ENCODE data around the gene SLF2. TPM values are rescaled to one million over a fixed set of nuclear protein-coding genes. Genes with fewer than 3 reads are reported as not detected.

SLF2 gene
- total RNA-seq, 1 donor = 39.1 TPM

DNA sequence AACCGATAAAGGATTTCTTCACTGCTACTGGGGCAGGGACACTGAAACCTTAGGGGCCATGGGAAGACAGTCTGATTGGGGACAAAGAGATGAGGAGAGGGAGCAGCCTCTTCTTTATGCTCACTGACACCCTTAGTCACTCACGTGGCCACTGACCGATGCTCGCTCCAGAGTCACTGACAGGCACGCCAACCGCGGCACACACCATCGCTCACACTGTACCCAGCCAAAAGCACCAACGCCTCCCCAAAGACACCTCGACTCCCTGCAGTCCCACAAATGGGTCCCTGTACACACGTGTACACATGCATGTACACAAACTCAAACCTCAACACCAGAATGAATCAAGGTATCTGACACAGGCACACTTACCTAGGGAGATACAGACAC lies 35.3 kb upstream of the SLF2 start:
- H3K4me3 ChIP-seq (ENCODE audit: insufficient read depth, low read length) = no peak overlapping the region
- no peak for DNase-seq (ENCODE audit: insufficient read length, low spot score, missing footprints)
- H4K20me1 ChIP-seq (ENCODE audit: insufficient read depth, low read length) = no peaks in the 10 kb centered on the region
- H3K4me1 ChIP-seq (ENCODE audit: insufficient read depth, low read length) = peaks cover 9% of the 10 kb centered on the region
- no peak overlapping the region for H3K27ac ChIP-seq (ENCODE audit: low read depth, low read length)
- TF ChIP-seq, protein P1, sequence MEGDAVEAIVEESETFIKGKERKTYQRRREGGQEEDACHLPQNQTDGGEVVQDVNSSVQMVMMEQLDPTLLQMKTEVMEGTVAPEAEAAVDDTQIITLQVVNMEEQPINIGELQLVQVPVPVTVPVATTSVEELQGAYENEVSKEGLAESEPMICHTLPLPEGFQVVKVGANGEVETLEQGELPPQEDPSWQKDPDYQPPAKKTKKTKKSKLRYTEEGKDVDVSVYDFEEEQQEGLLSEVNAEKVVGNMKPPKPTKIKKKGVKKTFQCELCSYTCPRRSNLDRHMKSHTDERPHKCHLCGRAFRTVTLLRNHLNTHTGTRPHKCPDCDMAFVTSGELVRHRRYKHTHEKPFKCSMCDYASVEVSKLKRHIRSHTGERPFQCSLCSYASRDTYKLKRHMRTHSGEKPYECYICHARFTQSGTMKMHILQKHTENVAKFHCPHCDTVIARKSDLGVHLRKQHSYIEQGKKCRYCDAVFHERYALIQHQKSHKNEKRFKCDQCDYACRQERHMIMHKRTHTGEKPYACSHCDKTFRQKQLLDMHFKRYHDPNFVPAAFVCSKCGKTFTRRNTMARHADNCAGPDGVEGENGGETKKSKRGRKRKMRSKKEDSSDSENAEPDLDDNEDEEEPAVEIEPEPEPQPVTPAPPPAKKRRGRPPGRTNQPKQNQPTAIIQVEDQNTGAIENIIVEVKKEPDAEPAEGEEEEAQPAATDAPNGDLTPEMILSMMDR (IDR thresholded peaks at IDR 0.05; ENCODE audit: extremely low read depth, low read depth, low read length) = no peak
- H3K79me2 ChIP-seq (ENCODE audit: insufficient read depth, low read length) = no peaks in the 10 kb centered on the region
- no peaks in the 10 kb centered on the region for H3K36me3 ChIP-seq (ENCODE audit: insufficient read depth, low read length)
- no peaks in the 10 kb centered on the region for H3K9me3 ChIP-seq (ENCODE audit: low read depth, low read length)
- no peak overlapping the region for H3K4me2 ChIP-seq (ENCODE audit: insufficient read depth, low read length)
- peaks cover 4% of the 10 kb centered on the region for H3K27me3 ChIP-seq (ENCODE audit: insufficient read depth, low read length)
- no peak overlapping the region for H2AFZ ChIP-seq (ENCODE audit: low read length)

DNA sequence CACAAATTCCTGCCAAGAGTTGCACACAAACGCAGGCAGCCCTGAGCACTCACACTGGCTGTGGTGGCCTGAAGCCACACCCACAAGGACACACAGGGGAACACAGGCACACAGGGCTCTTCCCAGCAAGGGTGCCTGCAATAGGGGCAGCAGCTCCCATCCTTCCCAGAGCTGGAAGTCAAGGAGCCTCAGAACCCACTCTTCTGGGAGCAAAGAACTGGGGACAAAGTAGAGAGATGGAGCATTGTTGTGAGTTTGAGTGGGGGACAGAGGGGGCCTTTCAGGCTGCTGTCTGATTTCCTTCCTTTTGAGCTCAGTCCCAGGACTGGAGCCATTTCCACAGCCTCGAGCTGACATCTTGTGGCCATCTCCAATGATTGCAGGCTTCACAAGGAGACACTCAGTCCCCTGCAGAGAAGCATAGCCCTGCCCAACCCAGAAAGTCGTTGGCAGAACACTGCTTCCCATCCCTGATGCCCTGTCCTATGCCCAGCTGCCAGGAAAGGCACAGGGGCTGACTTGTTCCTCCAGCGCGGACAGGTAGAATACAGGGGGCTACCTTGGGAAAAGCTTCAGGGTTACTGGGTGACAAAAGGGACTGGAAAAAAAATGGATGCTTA lies 34.4 kb upstream of the SLF2 start:
- Histone ChIP-seq H3K4me2 (ENCODE audit: insufficient read depth, low read length) (no peak overlapping the region), H3K79me2 (ENCODE audit: insufficient read depth, low read length) (no peaks in the 10 kb centered on the region), H3K27ac (ENCODE audit: low read depth, low read length) (no peak overlapping the region), H2AFZ (ENCODE audit: low read length) (peak overlapping the region; percentile 40), H4K20me1 (ENCODE audit: insufficient read depth, low read length) (no peaks in the 10 kb centered on the region), H3K9me3 (ENCODE audit: low read depth, low read length) (no peaks in the 10 kb centered on the region), H3K4me3 (ENCODE audit: insufficient read depth, low read length) (no peak overlapping the region), H3K27me3 (ENCODE audit: insufficient read depth, low read length) (peaks cover 4% of the 10 kb centered on the region), H3K4me1 (ENCODE audit: insufficient read depth, low read length) (peaks cover 19% of the 10 kb centered on the region), H3K36me3 (ENCODE audit: insufficient read depth, low read length) (no peaks in the 10 kb centered on the region)
- TF ChIP-seq, protein P1 (IDR thresholded peaks at IDR 0.05; ENCODE audit: extremely low read depth, low read depth, low read length) = peak; percentile 84
- DNase-seq (ENCODE audit: insufficient read length, low spot score, missing footprints) = peak; percentile 96

DNA sequence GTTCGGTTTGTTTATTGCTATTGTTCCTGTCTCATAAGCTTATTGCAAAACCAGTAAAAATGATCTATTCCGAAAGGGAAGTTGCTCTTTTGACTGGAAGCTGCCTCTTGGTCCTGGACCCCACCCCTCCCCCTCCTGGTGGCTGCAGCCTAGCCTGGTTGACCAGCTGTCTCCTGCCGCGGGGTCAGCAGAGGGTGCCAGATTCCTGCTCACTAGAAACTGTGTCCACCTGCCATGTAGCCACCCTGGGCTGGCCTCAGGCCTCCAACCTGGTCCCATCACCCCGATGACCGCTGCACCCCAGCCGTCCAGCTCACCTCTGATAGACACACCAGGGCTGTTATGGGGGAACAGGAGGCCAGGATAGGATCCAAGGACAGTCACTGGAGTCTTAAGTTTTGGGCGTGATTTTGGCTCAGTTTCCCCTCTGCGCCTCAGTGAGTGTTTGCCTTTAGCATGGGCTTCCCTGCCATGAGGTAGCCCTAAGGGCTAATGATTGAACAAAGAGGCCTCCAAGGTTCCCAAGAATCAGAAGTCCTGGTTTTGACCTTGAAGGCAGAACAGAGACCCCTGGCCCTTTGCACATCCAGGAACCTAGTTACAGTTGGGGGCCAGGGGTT lies 32.9 kb upstream of the SLF2 start:
- H3K4me3 ChIP-seq (ENCODE audit: insufficient read depth, low read length) = no peak overlapping the region
- H3K36me3 ChIP-seq (ENCODE audit: insufficient read depth, low read length) = no peaks in the 10 kb centered on the region
- no peak for DNase-seq (ENCODE audit: insufficient read length, low spot score, missing footprints)
- no peak overlapping the region for H3K27ac ChIP-seq (ENCODE audit: low read depth, low read length)
- H3K27me3 ChIP-seq (ENCODE audit: insufficient read depth, low read length) = peaks cover 4% of the 10 kb centered on the region
- no peak overlapping the region for H2AFZ ChIP-seq (ENCODE audit: low read length)
- no peaks in the 10 kb centered on the region for H4K20me1 ChIP-seq (ENCODE audit: insufficient read depth, low read length)
- H3K9me3 ChIP-seq (ENCODE audit: low read depth, low read length) = no peaks in the 10 kb centered on the region
- no peak overlapping the region for H3K4me2 ChIP-seq (ENCODE audit: insufficient read depth, low read length)
- TF ChIP-seq, protein P1 (IDR thresholded peaks at IDR 0.05; ENCODE audit: extremely low read depth, low read depth, low read length) = no peak
- H3K4me1 ChIP-seq (ENCODE audit: insufficient read depth, low read length) = peaks cover 19% of the 10 kb centered on the region
- no peaks in the 10 kb centered on the region for H3K79me2 ChIP-seq (ENCODE audit: insufficient read depth, low read length)

DNA sequence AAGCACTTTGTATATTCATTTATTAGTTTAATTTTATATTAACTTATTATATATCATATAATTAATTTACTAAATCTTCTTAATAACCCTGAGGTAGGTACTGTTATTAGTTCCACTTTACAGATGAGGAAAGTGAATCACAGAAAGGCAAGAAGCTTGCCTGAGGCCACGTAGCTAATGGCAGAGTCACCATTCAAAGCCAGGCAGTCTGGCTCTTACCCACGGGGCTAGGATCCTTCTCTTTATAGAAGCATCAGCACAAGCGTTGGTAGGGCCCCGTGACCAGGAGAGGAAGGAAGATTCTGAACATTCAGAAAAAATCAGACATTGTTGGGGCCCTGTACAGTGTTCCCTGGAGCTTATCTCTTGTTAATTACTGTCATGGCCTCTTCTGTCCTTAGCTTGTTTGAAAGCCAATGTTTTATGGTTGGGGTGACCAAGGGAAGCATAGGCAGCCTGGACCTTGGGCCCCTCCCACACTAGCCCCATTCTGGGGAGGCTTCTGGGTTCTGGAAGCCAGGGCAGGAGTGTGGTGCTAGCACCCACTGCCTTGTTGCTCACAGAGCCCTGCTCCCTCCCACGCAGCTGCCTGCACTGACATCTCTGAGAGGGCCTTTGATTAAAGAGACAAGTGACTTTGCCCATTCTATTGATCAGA lies 31.1 kb upstream of the SLF2 start:
- H3K4me3 ChIP-seq (ENCODE audit: insufficient read depth, low read length) = peak overlapping the region; percentile 35
- H3K4me1 ChIP-seq (ENCODE audit: insufficient read depth, low read length) = peaks cover 19% of the 10 kb centered on the region
- H3K36me3 ChIP-seq (ENCODE audit: insufficient read depth, low read length) = no peaks in the 10 kb centered on the region
- H3K27ac ChIP-seq (ENCODE audit: low read depth, low read length) = peak overlapping the region; percentile 71
- DNase-seq (ENCODE audit: insufficient read length, low spot score, missing footprints) = peak; percentile 73
- peak overlapping the region; percentile 67 for H2AFZ ChIP-seq (ENCODE audit: low read length)
- TF ChIP-seq, protein P1 (IDR thresholded peaks at IDR 0.05; ENCODE audit: extremely low read depth, low read depth, low read length) = no peak
- H3K79me2 ChIP-seq (ENCODE audit: insufficient read depth, low read length) = no peaks in the 10 kb centered on the region
- H3K4me2 ChIP-seq (ENCODE audit: insufficient read depth, low read length) = no peak overlapping the region
- H3K27me3 ChIP-seq (ENCODE audit: insufficient read depth, low read length) = peaks cover 4% of the 10 kb centered on the region
- H4K20me1 ChIP-seq (ENCODE audit: insufficient read depth, low read length) = no peaks in the 10 kb centered on the region
- H3K9me3 ChIP-seq (ENCODE audit: low read depth, low read length) = no peaks in the 10 kb centered on the region

Measured in osteoblast (primary cell).